ENCODE measurements around the gene KRT85. TPM values are rescaled to one million over a fixed set of nuclear protein-coding genes. Genes with fewer than 3 reads are reported as not detected.
A peak's percentile ranks its signal among the peaks of the same experiment; 100 is the strongest.
"Not testable (repeated sequence)": the region's sequence is repeated elsewhere in the genome, so short reads cannot be mapped to it uniquely, and the experiment has no call there.

Gene KRT85
- total RNA-seq, 1 donor from 2014 or later, result not detected

DNA sequence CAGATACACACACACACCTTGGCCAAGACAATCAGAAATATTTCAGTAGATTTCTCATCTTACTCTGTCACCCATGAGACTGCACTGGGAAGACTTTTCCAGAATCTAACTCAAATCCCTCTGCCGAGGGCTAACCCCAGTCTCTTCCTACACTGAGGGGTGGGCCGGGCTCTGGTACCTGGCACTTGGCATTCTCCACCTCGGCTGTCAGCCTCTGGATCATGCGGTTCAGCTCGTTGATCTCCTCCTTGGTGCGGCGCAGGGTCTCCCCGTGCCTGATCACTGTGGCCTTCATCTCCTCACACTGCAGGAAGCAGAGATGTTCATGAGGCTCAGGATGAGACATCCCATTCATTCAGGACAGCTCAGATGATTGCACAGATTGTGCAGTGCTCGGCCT lies 51.0 kb downstream of the KRT85 start:
- DNase-seq (ENCODE audit: low spot score), result no peak
- intact Hi-C loops (cut with DNase I), result no loop called here

DNA sequence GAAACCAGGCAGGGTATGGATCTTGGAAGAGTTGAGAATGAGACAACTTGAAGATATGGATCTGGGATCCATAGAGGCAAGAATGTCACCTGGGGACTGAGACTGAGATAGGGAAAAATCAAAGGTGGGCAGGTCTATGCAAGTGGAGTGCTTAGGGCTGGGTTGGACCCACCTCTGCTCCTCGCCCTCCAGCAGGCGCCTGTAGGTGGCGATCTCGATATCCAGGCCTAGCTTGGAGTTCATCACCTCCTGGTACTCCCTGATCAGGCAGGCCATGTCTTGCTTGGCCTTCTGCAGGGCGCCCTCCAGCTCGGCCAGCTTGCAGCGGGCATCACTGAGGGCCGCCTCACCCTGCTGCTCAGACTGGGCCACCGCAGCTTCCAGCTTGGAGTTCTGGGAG lies 51.6 kb downstream of the KRT85 start:
- intact Hi-C loops (cut with DNase I); DNase-seq (ENCODE audit: low spot score): not testable (repeated sequence)

DNA sequence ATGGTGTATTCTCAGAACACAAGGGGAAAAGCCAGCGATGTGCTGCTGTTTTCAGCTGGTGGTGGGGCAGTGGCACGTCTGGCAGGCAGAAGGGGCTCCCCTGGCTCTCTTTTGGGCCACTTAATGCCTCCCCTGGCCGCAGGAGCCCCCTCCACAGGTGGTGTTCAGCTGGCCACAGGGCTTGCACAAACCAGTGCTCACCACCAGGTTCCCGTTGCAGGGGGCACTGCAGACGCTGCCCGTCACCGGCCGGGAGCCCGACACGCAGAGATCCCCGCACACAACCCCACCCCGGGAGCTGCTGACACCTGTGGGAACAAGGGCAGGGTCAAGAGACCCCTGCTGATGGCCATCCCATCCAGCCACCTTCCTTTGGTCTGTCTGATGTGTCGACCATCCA lies 52.8 kb downstream of the KRT85 start:
- intact Hi-C loops (cut with DNase I), result no loop called here
- no peak for DNase-seq (ENCODE audit: low spot score)

DNA sequence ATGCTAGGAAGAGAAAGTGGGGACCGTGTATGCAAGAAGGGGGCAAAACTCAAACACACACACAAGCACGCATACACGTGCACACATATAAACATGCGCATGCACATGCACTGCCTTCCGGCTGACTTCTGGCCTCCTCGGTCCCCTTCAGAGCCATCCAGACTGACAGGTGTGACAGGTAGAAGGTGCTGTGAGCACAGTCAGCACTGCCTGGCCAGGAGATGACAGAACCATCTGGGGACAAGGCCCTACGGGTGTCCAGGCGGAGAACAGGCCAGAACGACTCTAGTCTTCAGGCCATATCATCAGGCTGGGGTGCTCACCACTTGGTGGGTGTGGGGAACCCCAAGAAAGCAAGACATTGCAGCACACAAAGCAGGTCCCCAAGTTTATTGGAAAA lies 53.4 kb downstream of the KRT85 start:
- intact Hi-C loops (cut with DNase I), result no loop called here
- no peak for DNase-seq (ENCODE audit: low spot score)

DNA sequence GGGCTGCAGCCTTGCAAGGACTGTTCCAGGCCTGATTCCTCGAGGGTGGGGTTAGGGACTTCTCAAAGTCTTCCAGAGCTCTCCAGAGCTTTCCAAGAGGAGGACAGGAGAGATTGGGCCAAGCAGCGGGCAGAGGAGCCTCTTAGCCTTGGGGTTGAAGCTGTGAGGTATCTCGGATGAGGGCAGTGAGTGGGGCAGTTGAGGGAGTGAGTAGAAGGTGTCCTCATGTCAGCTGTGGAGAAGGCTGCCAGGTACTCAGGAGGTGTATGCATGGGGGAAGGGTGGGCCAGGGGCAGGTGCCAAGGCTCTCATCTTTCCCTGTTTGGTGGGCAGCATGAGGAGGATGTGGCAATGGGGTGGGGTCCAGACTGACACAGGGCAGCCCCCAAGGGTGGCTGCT lies 53.8 kb downstream of the KRT85 start:
- DNase-seq (ENCODE audit: low spot score), result no peak
- intact Hi-C loops (cut with DNase I), result no loop called here

DNA sequence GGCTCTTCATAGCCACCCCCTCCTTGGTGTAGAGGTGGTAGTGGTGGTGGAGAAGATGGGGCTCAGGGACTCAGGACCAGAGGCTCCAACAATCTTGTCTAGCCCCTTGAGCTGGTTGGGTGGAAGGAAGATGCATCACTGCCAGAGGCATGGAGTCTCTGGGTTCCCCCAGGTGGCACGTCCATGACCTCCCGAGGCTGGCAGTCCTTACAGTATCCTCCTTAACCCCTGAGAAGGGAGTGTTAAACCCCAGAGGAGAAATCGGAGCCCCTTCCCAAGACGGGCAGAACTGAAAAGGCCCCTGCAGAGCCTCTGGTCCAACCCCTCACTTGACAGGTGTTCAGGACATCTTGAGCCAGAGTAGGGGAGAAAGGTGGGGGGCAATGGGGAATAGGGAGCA lies 55.2 kb downstream of the KRT85 start:
- DNase-seq (ENCODE audit: low spot score), result no peak

DNA sequence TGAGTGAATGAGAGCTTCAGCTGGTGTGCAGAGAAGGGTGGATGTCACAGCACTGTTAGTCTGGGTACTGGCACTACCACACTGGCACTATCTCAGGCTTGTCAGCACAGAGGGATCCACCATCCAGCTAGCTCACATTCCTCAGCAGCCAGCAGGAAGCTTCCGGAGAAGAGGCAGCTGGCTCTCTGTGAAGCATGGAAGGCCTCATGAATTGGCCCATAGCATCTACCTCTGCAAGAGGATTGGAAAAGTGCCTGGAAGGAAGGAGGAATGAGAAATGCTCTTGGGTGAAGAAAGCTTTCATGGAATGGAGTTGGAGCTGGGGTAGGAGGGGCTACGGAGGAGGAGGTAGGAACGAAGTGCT lies 56.0 kb downstream of the KRT85 start:
- no peak for DNase-seq (ENCODE audit: low spot score)
- intact Hi-C loops (cut with DNase I), result no loop called here

More for the DNA sequence above, 55.2 kb downstream of the KRT85 start:
- intact Hi-C loops (cut with DNase I), result no loop called here

DNA sequence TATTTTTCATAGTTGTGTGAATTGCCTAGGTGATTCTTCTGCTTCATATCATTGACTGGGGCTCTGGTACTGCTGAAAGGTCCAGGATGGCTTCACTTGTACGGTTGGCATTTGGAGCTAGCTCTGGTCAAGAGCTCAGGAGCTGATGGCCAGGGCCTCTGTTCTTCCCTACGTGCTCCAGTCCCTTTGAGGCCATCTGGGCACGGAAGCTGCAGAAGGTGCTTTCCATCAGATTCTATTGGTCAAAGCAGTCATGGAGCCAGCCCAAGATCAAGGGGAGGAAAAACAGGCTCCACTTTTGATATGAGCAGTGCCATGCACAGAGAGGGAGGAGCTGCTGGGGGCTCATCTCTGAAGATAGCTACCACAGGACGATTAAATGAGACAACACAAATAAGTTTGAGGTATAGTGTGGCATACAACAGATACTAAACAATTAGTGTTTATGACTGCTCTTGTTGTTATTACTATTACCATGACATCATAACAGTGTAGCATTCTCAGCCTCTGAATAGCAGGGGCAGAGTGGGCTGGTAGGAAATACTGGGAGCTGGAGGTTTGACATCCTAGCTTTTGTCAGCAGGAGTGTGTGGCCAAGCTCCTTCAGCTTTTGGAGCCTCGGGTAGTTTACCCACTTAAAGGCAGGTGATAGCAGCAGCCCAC lies 56.5 kb downstream of the KRT85 start:
- intact Hi-C loops (cut with DNase I), result no loop called here
- DNase-seq (ENCODE audit: low spot score), result peak; percentile 38

Other genes starting within 250 kb of the KRT85 start
- gene KRT80, start 175.5 kb downstream of the KRT85 start, total RNA-seq, result 1.2 TPM
- gene KRT7, start 134.2 kb downstream of the KRT85 start, total RNA-seq, result 1.2 TPM
- not detected for gene KRT86, start 92.8 kb downstream of the KRT85 start, total RNA-seq
- not detected for gene KRT81, start 75.9 kb downstream of the KRT85 start, total RNA-seq
- not detected for gene KRT83, start 46.1 kb downstream of the KRT85 start, total RNA-seq
- gene KRT84, start 18.2 kb upstream of the KRT85 start, total RNA-seq, result not detected
- not detected for gene KRT82, start 38.9 kb upstream of the KRT85 start, total RNA-seq
- gene KRT75, start 66.9 kb upstream of the KRT85 start, total RNA-seq, result not detected
- not detected for gene KRT6B, start 84.7 kb upstream of the KRT85 start, total RNA-seq
- gene KRT6C, start 106.3 kb upstream of the KRT85 start, total RNA-seq, result not detected
- gene KRT6A, start 125.8 kb upstream of the KRT85 start, total RNA-seq, result not detected
- gene KRT5, start 152.9 kb upstream of the KRT85 start, total RNA-seq, result not detected
- gene KRT71, start 185.7 kb upstream of the KRT85 start, total RNA-seq, result not detected
- gene KRT74, start 206.4 kb upstream of the KRT85 start, total RNA-seq, result not detected
- gene KRT72, start 234.0 kb upstream of the KRT85 start, total RNA-seq, result not detected

All from cardiac septum (tissue), 1 donor.